ENCODE data around the gene CD200. TPM values are rescaled to one million over a fixed set of nuclear protein-coding genes. Genes with fewer than 3 reads are reported as not detected.

CD200 gene
- polyA plus RNA-seq, 2 of the 4 experiments (the other 2 are of a cell fraction): not detected

- no peak for DNase-seq (ENCODE audit: low read depth in 1 of 2, low spot score in 1 of 2)
- ATAC-seq: peak in 1 of 2 experiments; percentile 48; a peak in 3 of 6 replicates
Observed at GRCh38 chr3:112390783-112391641, 58.1 kb downstream of the CD200 start.

GRCh38 chr3:112391648-112392047, 58.7 kb downstream of the CD200 start:
- FAIRE-seq (no peak), ATAC-seq (no peak), DNase-seq (ENCODE audit: low read depth in 1 of 2, low spot score in 1 of 2) (no peak)
- TF ChIP-seq HOXA7 (CRISPR knock-in tag; IDR thresholded peaks at IDR 0.05): no peak
- no peak for TF ChIP-seq CHD4 (IDR thresholded peaks at IDR 0.05; ENCODE audit: borderline replicate concordance)
- no peak for TF ChIP-seq HOXB5 (CRISPR knock-in tag; IDR thresholded peaks at IDR 0.05)
- no peak for TF ChIP-seq JUNB (IDR thresholded peaks at IDR 0.05)
- TF ChIP-seq CTCF (IDR thresholded peaks at IDR 0.05): no peak
- no peak overlapping the region for H3K27ac ChIP-seq
- no peaks in the 10 kb centered on the region for H3K4me1 ChIP-seq
- 78% methylated on average over 3 of the region's 3 CpGs for WGBS (ENCODE audit: missing lambda C conversion rate)
- H3K4me3 ChIP-seq: no peak overlapping the region
- POLR2A ChIA-PET: no interaction called here
- no peak overlapping the region for H3K4me2 ChIP-seq
- CTCF ChIA-PET: no interaction called here
- peaks cover 15% of the 10 kb centered on the region; the same call in 2 of the 3 replicates for H3K9me3 ChIP-seq

More at GRCh38 chr3:112390783-112391641, 58.1 kb downstream of the CD200 start:
- Histone ChIP-seq H3K4me1 (no peaks in the 10 kb centered on the region), H3K27ac (no peak overlapping the region), H3K4me3 (no peak overlapping the region), H3K4me2 (no peak overlapping the region), H3K9me3 (peaks cover 15% of the 10 kb centered on the region; the same call in 2 of the 3 replicates)
- WGBS (ENCODE audit: missing lambda C conversion rate): 27% methylated on average over 4 of the region's 4 CpGs
- TF ChIP-seq ELK1 (IDR thresholded peaks at IDR 0.05; ENCODE audit: low read depth, low read length): no peak
- TF ChIP-seq ATOH8 (CRISPR knock-in tag; IDR thresholded peaks at IDR 0.05; ENCODE audit: low read depth): no peak
- no peak for TF ChIP-seq ZFP36 (IDR thresholded peaks at IDR 0.05; ENCODE audit: borderline replicate concordance, partially characterized antibody)
- TF ChIP-seq MYC (IDR thresholded peaks at IDR 0.05; ENCODE audit: borderline replicate concordance, low read length): no peak
- no peak for TF ChIP-seq CHD2 (IDR thresholded peaks at IDR 0.05; ENCODE audit: low read length, partially characterized antibody)
- no peak for TF ChIP-seq RFX5 (IDR thresholded peaks at IDR 0.05)
- no peak for TF ChIP-seq HEYL (CRISPR knock-in tag; IDR thresholded peaks at IDR 0.05)
- TF ChIP-seq USF2 (IDR thresholded peaks at IDR 0.05): no peak
- no peak for TF ChIP-seq GATA3 (IDR thresholded peaks at IDR 0.05; ENCODE audit: borderline replicate concordance)
- POLR2A ChIA-PET: no interaction called here
- CTCF ChIA-PET: interaction anchor here (1.5 kb wide), 1 partner anchor 97 kb away, joined by 3 read pairs; the partner anchor contains the start of gene SLC9C1
- no peak for FAIRE-seq

Data from A549 (cell line).